Heart right ventricle (tissue), 16 donors: ENCODE results near the gene DEPDC5. TPM values are rescaled to one million over a fixed set of nuclear protein-coding genes. Genes with fewer than 3 reads are reported as not detected.

ENCODE experiments used
- ATAC-seq, 8 donors: fragments of 200-7000 bp; cut with Tn5 transposase; one replicate each; pipeline ENCODE4 v1.9.1; 2020; ENCODE audit warnings: mild to moderate bottlenecking in 8 of 8, moderate library complexity in 8 of 8, moderate number of reproducible peaks in 1 of 8
- DNase-seq, 2 donors: peaks; one replicate each; pipeline ENCODE4 v3.0.0-alpha.2; 2020
- H3K27ac ChIP-seq, 10 donors: fragments of 200-600 bp; sonication (generic) in 2 of 10; one replicate each; pipeline versions ENCODE4 v1.5.0 to v1.8.0; 2020 to 2022; ENCODE audit warnings: mild to moderate bottlenecking in 3 of 10
- H3K27me3 ChIP-seq, 7 donors: fragments of 200-600 bp; one replicate each; pipeline ENCODE4 v1.8.0; 2021 to 2022; ENCODE audit warnings: mild to moderate bottlenecking in 2 of 7
- H3K36me3 ChIP-seq, 9 donors: fragments of 200-600 bp; sonication (generic) in 1 of 9; one replicate each; pipeline versions ENCODE4 v1.5.0 to v1.8.0; 2020 to 2022; ENCODE audit warnings: mild to moderate bottlenecking in 2 of 9
- H3K4me1 ChIP-seq, 9 donors: fragments of 200-600 bp; sonication (generic) in 1 of 9; one replicate each; pipeline versions ENCODE4 v1.5.0 to v1.8.0; 2020 to 2022; ENCODE audit warnings: mild to moderate bottlenecking in 4 of 9
- H3K4me3 ChIP-seq, 10 donors: fragments of 200-600 bp; sonication (generic) in 2 of 10; one replicate each; pipeline versions ENCODE4 v1.5.0 to v1.8.0; 2020 to 2022; ENCODE audit warnings: mild to moderate bottlenecking in 7 of 10, moderate library complexity in 2 of 10
- H3K9me3 ChIP-seq, 11 donors: fragments of 200-600 bp in 10 of 11; sonication (generic) in 2 of 11; one replicate each; pipeline versions ENCODE4 v1.5.0 to v1.8.0; 2013 to 2022; ENCODE audit warnings: mild to moderate bottlenecking in 2 of 11, control low read depth in 1 of 11, moderate library complexity in 1 of 11
- WGBS, 2 donors: extraction: QIAGEN DNeasy Blood & Tissue Kit; methylation state at CpG; one replicate each; pipeline ENCODE4 v1.1.7; 2013; ENCODE audit warnings: inconsistent platforms in 1 of 2; 5-methylcytosine and 5-hydroxymethylcytosine counted together
- intact Hi-C, 10 donors: fragments of 100-400 bp; cut with DNase I; formaldehyde crosslinking; loops; one replicate each; pipeline versions ENCODE4 v1.11.1 to v1.14.2; 2022
- polyA plus RNA-seq, 2 donors: library from polyadenylated mRNA; stranded (reverse); fragments of 200-250 nt; gene quantifications; one replicate each; pipeline ENCODE4 v1.2.3, GENCODE V29; 2013
- total RNA-seq, 10 donors: library from RNA; stranded (reverse); fragmentation: NEBNext Ultra II Directional in 3 of 10; extraction: Animal tissue kit (Norgen Biotek cat#: 25700) in 3 of 10; gene quantifications; one replicate each; pipeline versions ENCODE4 v1.2.1 to v1.2.4, GENCODE V29; 2021 to 2023
- TF ChIP-seq, protein P1 (sequence below), 9 donors: fragments of 200-600 bp; sonication (generic) in 2 of 9; IDR thresholded peaks; one replicate each; pipeline versions ENCODE4 v1.5.0 to v1.8.0; 2021 to 2022; ENCODE audit warnings: antibody characterized with exemption in 9 of 9, mild to moderate bottlenecking in 5 of 9, moderate library complexity in 1 of 9
- donor health status: Arrhythmogenic right ventricular cardiomyopathy.
- donor health status: ischemic (EF 13 %, LVEDD 7.1; RV severe dilation, severe dysfunction).
- donor health status: healthy with polysubstance abuse.
- donor health status: DM: no; HTN: yes; CAD: no.
- donor health status: DM: no; HTN: no; CAD: no.
- donor health status: ischemic (EF 25% LVEDD 6.9; RV normal size, moderate dysfunction).
- donor health status: ischemic (EF 25% LVEDD 5.7; RV mildly dilated, moderate dysfunction).
- donor health status: healthy.
- donor health status: DM: yes; HTN: yes; CAD: no.
- donor health status: Ischemic cardiomyopathy.
- donor health status: ischemic (EF 35%, LVEDD 5.7; RV mildly dilated, moderate dysfunction).
- donor health status: nonischemic (EF 11% LVEDD 7.7; RV severe dilation, severe dysfunction).
- donor health status: DM: yes; HTN: yes; CAD: no.
- donor health status: PGD.
- donor health status: ischemic (EF 29% LVEDD 5.4; RV normal size, mild dysfunction).
- donor health status: nonischemic (EF 23%, LVEDD 6.1; RV moderate dilation, normal function).

The DEPDC5 gene
- total and polyA plus RNA-seq, 12 donors: 6.2 to 19.1 (median 14.4) TPM

DNA sequence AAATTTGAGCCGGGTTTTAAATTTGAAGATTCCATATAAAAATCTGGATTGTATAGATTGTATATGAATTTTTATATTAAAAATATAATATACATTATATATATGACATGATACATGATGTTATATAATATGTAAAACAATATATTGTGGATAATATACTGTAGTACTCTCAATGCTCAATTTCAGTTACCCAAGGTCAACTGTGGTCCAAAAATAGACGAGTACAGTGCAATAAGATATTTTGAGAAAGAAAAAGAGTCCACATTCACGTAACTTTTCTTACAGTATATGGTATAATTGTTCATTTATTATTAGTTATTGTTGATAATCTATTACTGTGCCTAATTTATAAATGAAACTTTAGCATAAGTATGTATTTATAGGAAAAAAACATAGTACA lies 96.3 kb downstream of the DEPDC5 start:
- WGBS, 2 donors: 63 to 76% methylated on average over 3 of the region's 3 CpGs
- ATAC-seq (no peak), DNase-seq (no peak)
- Histone ChIP-seq H3K27me3 (no peaks in the 10 kb centered on the region), H3K4me1 (peaks cover 0 to 11% (median 0%) of the 10 kb centered on the region in 9 donors), H3K27ac (no peak overlapping the region), H3K9me3 (no peaks in the 10 kb centered on the region), H3K4me3 (no peak overlapping the region), H3K36me3 (peaks cover 0 to 99% (median 41%) of the 10 kb centered on the region in 9 donors)
- intact Hi-C loops: no loop called here
- TF ChIP-seq, protein P1, sequence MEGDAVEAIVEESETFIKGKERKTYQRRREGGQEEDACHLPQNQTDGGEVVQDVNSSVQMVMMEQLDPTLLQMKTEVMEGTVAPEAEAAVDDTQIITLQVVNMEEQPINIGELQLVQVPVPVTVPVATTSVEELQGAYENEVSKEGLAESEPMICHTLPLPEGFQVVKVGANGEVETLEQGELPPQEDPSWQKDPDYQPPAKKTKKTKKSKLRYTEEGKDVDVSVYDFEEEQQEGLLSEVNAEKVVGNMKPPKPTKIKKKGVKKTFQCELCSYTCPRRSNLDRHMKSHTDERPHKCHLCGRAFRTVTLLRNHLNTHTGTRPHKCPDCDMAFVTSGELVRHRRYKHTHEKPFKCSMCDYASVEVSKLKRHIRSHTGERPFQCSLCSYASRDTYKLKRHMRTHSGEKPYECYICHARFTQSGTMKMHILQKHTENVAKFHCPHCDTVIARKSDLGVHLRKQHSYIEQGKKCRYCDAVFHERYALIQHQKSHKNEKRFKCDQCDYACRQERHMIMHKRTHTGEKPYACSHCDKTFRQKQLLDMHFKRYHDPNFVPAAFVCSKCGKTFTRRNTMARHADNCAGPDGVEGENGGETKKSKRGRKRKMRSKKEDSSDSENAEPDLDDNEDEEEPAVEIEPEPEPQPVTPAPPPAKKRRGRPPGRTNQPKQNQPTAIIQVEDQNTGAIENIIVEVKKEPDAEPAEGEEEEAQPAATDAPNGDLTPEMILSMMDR (IDR thresholded peaks at IDR 0.05): no peak

DNA sequence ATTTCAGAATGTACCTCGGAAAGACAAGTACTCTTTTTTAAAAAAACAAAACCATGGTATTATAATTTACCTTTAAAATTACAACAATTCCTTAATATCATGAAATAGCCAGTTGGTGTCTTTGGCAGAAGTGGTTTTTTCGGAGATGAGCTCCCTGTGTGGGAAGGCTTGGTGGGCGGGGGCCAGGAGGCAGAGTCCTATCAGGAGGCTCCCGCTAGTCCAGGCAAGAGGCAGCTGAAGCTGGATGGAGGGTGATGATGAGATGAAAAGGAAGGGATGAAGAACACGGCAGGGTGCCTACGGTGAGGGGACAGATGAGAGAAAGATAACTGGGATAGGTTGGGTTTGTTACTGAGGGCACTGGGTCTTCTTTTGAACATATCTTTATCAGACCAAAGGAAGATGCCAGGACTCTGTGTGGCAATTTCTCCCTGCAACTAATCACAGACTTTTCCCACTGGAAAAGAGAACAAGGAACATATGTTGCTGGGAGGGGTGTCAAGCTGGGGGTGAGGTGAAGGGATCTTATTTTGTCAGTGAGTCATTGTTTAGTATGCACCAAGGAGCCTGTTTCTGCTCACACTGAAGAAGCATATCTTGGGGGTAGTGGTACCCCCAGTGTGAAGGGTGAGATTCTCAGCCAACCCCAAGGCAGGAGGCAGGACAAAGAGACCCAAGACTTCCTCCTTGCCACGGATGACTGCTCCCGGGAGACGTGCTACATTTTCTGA lies 99.0 kb downstream of the DEPDC5 start:
- H3K36me3 ChIP-seq: peaks cover 0 to 97% (median 19%) of the 10 kb centered on the region in 9 donors
- H3K4me1 ChIP-seq: peaks cover 0 to 6% (median 0%) of the 10 kb centered on the region in 9 donors
- H3K9me3 ChIP-seq: no peaks in the 10 kb centered on the region
- DNase-seq (no peak), ATAC-seq (no peak)
- H3K27ac ChIP-seq: no peak overlapping the region
- no peak overlapping the region for H3K4me3 ChIP-seq
- WGBS, 2 donors: 84 to 89% methylated on average over 9 of the region's 9 CpGs
- intact Hi-C loops: no loop called here
- H3K27me3 ChIP-seq: no peaks in the 10 kb centered on the region
- TF ChIP-seq, protein P1 (IDR thresholded peaks at IDR 0.05): no peak

DNA sequence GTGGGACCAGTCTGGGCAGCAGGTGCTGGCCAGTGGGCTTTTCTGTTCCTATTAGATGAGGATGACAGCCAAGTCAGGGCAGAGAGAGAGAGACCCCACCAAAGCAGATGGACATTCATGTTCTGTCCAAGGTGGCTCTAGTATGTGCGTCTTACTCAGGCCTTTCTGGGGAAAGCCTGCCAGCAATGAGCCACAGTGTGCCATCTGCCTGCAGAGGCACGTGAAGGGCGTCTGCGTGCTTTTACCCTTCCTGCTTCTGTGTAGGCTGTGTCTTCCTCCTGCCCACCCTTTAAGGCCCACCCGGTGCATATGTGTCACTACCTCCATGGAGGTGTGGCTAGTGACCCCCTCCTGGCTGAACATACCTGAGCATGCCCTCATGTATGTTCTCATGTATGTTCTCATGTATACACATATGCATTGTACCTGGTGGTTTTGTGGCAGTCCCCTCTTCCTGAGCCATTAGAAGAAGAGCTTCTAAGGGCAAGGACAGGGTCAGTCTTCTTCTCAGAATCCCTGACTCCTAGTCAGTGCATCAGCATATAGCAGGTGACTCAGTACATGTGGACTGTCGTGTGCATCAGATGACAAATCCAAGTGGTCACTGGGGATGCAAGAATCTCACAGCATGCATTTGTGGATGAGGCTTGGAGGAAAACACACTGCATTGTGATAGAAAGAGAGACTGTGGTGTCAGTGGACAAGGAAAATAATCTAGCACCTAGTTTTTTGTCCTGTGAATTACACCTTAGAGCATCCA lies 100.1 kb downstream of the DEPDC5 start:
- Histone ChIP-seq H3K4me1 (peaks cover 0 to 6% (median 0%) of the 10 kb centered on the region in 9 donors), H3K36me3 (peaks cover 0 to 96% (median 9%) of the 10 kb centered on the region in 9 donors), H3K9me3 (no peaks in the 10 kb centered on the region), H3K27me3 (no peaks in the 10 kb centered on the region), H3K4me3 (no peak overlapping the region), H3K27ac (no peak overlapping the region)
- TF ChIP-seq, protein P1 (IDR thresholded peaks at IDR 0.05): no peak
- ATAC-seq: no peak
- no peak for DNase-seq
- intact Hi-C loops: no loop called here
- 89 to 91% methylated on average over 6 of the region's 6 CpGs for WGBS, 2 donors

DNA sequence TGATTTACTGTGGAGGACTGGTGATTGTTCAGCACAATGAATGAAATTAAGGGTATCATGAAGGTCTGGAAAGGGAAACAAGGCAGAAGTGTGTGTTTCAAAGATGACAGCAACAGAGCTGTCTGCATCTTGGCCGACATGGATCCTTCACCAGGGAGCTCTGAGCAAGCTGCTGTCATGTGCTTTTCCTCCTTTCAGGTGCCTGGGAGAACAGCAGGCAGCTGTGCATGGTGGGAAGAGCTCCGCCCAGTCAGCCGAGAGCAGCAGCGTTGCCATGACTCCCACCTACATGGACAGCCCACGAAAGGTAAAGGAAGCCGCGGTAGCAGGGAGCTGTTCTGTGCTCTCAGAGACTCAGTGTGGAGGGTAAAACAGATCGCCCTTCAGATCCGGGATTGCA lies 103.4 kb downstream of the DEPDC5 start:
- ATAC-seq: no peak
- Histone ChIP-seq H3K36me3 (peaks cover 0 to 91% (median 9%) of the 10 kb centered on the region in 9 donors), H3K27ac (no peak overlapping the region), H3K27me3 (no peaks in the 10 kb centered on the region), H3K9me3 (no peaks in the 10 kb centered on the region), H3K4me1 (no peaks in the 10 kb centered on the region), H3K4me3 (no peak overlapping the region)
- no peak for DNase-seq
- WGBS, 2 donors: 69 to 75% methylated on average over 9 of the region's 9 CpGs
- intact Hi-C loops: no loop called here
- TF ChIP-seq, protein P1 (IDR thresholded peaks at IDR 0.05): no peak
